ENCODE results near the gene SLC39A7. TPM values are rescaled to one million over a fixed set of nuclear protein-coding genes. Genes with fewer than 3 reads are reported as not detected.

SLC39A7 gene
- polyA plus RNA-seq, 12 donors, result 62.9 to 117 (median 77.6) TPM; not detected in 1

DNA sequence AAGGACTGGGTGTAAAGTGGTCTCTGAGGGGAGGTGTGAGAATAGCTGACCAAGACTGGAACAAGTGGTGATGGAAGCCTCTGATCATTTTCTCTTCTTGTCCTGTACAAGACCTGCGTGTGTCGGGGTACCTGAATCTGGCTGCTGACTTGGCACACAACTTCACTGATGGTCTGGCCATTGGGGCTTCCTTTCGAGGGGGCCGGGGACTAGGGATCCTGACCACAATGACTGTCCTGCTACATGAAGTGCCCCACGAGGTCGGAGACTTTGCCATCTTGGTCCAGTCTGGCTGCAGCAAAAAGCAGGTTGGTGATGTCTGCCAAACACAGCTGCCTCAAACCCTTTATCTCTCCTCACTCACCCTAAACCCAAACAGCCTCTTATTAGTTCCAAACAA, 2.1 kb downstream of the SLC39A7 start:
- no peak for DNase-seq

DNA sequence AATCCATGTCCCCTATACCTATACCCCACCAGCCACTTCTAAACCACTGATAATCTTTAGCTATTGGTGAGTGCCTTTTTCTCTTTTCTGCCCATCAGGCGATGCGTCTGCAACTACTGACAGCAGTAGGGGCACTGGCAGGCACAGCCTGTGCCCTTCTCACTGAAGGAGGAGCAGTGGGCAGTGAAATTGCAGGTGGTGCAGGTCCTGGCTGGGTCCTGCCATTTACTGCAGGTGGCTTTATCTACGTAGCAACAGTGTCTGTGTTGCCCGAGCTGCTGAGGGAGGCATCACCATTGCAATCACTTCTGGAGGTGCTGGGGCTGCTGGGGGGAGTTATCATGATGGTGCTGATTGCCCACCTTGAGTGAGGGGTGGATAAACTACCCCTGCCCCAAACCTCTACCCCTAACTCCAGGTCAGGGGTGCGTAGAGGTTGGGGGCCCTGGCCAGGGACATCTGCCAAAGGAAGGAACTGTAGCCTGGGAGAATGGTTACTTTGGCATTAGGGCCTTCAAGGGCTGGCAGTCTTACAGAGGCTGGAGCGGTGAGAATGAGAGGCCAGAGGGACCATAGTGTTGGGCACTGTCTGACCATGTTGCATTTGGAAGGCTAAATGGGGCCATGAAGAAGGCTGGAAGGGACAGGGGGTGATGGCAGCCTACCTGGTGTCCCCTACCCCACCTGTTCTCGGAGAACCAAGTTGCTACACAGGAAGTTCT, 2.9 kb downstream of the SLC39A7 start:
- DNase-seq, result no peak

DNA sequence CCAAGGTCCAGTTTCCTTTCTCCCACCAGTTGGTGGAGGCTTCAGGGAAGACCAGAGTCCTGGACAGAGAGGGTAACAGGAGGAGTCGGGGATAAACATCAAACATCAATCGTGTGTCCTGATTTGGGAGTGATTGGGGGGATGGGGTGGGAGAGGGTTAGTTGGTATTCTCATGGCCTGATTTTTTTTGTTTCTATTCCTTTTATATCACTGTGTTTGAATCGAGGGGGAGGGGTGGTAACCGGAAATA, 3.4 kb downstream of the SLC39A7 start:
- DNase-seq, result no peak

DNA sequence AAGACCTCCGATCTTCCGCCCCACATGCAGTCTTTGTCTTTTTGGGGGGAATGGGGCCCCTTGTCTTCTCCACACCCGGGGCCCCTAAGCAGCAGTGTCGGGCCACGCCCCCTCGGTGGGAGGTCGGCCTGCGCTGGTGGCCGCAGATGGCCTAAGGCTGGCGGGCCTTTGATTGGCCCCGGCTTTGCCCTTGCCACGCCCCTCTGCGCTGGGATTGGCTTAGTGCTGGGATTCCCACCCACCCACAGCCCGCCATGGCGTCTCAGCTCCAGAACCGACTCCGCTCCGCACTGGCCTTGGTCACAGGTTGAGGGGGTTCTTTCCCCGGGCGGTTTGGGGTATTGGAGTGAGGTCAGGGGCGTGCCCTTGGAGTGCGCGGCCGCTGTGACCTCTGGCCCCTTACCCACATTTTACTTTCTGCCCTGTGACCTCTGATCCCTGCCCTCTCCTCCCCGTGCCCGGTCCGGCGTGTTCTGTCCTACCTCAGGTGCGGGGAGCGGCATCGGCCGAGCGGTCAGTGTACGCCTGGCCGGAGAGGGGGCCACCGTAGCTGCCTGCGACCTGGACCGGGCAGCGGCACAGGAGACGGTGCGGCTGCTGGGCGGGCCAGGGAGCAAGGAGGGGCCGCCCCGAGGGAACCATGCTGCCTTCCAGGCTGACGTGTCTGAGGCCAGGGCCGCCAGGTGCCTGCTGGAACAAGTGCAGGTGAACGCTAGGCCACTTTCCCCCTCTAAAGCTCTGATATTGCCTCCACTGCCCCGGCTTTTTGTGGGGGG, 3.9 kb downstream of the SLC39A7 start, which contains the start of gene HSD17B8:
TSS of gene HSD17B8 (plus strand) at position 241 of the 776 bp plus-strand sequence. CDS start at position 255, 14 bp downstream.
- DNase-seq, result peak; percentile 92

DNA sequence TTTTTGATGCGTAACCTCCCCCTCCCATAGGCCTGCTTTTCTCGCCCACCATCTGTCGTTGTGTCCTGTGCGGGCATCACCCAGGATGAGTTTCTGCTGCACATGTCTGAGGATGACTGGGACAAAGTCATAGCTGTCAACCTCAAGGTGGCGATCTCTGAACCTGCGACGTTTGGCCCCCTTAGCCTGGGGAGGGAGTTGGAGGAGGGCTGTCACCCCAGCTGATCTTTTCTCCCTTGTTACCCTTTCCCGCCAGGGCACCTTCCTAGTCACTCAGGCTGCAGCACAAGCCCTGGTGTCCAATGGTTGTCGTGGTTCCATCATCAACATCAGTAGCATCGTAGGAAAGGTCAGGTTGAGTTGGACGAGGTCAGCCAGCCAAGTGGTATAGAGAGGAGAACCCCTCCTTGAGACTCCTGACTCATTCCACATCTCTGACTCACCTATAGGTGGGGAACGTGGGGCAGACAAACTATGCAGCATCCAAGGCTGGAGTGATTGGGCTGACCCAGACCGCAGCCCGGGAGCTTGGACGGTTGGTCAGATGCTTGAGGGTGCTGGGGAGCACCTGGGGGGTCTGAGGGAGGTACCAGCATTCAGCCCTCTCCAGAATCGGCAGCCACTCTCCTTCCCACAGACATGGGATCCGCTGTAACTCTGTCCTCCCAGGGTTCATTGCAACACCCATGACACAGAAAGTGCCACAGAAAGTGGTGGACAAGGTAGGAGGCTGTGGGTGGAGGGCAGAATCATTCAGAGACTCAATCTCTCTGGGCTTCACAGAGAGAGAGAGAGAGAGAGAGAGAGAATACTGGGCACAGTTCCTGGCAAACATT, 4.7 kb downstream of the SLC39A7 start:
- no peak for DNase-seq

DNA sequence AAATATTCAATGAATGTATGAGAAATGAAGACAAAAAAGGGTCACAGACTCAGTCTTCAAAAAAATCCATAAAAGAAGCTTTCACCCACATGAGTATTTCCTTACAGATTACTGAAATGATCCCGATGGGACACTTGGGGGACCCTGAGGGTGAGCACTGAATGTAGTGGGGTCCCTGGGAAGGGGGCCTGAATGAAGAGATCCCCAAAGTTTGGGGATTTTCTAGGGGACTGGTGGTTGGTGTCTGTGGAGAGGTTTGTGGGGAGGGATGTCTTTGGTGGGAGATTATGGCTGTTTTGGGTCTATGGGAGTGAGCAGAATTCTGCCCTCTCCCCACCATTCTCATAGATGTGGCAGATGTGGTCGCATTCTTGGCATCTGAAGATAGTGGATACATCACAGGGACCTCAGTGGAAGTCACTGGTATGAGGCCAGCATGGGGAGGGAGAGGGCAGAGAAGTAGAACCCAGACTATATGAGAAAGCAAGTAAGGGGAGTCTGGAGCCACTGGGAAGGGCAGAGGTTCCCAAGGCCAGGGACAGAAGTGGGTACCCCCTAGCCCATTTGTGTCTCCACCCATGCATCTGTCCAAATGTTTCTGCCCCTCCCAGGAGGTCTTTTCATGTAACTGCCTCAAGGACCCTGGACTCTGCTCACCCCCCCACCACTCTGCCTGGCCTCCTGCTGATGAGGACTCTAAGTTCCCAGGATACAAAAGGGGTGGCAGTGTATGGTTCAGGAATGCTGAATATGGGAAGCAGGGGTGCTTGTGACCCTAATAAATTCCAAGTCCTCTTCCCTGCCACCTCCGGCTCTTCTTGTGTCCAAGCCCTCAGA, 5.6 kb downstream of the SLC39A7 start:
- DNase-seq, result no peak

DNA sequence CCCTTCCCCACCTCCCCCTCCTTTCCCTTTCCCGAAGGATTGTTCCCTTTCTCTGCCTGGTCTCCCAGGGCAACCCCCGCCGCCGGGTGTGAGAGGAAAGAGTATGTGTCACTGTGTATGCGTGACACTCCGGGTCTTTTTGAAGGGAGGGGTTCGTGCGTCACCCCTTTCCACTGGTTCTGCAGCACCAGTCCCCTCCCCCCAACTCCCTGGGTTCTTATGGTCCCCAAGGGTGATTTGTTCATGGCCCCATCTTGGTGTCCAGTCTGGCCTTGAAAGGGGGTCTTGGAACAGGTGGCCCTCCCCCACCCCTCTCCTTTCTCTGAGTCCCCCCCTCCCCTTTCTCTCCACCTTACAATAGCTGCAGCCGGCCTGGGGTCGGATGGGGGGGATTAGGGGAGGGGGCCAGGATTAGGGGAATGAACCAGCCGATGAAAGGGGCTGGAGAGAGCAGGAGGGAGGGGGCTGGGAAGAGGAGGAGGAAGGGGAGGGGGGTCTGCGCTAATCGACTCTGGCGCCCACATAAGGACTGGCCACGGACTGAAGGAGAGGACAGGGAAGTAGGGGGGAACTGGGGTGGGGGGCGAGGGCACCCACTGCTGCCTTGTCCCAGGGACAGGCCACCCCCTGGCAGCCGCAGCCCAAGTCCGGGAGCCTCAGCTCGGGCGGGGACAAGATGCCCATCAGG, 6.3 kb downstream of the SLC39A7 start:
- no peak for DNase-seq

DNA sequence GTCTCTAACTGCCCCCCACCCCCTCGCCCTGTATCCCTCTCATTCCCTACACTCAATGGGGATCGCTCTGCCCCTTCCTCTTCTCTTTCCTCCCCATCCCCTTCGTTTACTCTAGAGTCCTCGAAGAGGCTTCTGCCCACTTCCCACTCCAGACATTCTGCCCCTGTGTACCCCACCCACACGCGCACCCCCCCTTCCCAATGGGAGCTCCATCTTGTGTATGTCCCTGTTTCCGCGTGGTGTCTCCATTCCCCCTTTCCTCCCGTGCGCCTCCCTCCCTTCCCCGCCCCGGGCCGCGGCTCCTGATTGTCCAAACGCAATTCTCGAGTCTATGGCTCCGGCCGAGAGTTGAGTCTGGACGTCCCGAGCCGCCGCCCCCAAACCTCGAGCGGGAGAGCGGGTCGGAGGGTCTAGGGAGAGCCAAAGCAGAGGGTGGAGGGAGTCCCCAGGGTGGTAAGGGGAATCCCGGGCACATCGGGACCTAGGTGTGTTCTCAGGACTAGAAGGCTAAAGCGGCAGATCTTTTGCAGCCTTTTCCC, 7.0 kb downstream of the SLC39A7 start:
- peak; percentile 71 for DNase-seq

DNA sequence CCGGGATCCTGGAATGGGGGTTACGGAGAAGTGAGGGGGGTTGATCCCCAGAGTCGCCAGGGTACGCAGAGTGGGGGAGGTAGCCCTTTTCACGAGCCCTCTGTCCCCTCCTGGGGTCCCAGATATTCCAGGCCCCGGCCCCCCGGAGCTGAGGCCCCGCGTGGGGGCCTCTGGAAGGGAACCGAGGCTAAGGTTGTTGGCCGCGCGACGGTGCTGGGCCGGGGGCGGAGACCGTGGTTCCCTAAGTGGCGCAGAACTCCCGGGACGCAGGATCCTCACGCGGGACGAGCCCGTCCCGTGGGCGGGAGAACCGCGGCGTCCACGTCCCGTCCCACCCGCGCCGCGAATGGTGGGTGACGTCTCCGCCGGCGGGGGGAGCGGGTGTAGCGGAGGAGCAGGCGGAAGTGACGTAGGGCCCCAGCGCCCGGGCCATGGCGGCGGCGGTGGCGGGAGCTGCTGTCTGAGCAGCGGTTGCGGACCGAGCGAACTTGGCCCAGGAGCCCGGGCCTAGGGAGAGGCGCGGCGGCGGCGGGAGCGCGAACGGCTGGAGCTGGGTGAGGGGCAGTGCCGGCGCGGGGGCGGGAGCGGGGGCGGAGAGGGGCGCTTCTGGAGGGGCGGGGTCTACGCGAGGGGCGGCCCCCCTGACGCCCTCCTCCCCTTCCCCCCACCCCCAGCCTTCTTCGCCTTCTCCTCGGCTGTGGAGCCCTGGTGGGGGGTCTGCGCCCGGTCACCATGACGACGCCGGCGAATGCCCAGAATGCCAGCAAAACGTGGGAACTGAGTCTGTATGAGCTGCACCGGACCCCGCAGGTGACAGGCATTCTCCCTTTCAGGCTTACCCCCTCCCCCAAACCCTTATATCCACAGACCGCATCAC, 7.7 kb downstream of the SLC39A7 start, which contains the start of gene RING1:
TSS of gene RING1 (plus strand) at position 410 of the 877 bp plus-strand sequence. CDS start at position 733, 323 bp downstream.
- DNase-seq, result peak; percentile 87

DNA sequence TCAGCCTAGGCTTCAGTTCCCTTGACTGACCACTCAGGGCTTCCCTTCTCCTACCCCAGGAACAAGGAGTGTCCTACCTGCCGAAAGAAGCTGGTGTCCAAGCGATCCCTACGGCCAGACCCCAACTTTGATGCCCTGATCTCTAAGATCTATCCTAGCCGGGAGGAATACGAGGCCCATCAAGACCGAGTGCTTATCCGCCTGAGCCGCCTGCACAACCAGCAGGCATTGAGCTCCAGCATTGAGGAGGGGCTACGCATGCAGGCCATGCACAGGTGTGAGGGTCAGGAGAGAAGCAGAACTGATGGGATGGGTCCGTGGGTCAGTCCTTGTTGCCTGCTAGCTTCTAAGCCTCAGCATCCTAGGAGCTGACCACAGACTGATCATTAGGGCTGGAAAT, 9.2 kb downstream of the SLC39A7 start:
- DNase-seq, result no peak

DNA sequence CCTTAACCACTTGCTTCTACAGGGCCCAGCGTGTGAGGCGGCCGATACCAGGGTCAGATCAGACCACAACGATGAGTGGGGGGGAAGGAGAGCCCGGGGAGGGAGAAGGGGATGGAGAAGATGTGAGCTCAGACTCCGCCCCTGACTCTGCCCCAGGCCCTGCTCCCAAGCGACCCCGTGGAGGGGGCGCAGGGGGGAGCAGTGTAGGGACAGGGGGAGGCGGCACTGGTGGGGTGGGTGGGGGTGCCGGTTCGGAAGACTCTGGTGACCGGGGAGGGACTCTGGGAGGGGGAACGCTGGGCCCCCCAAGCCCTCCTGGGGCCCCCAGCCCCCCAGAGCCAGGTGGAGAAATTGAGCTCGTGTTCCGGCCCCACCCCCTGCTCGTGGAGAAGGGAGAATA, 10.5 kb downstream of the SLC39A7 start:
- DNase-seq, result no peak

DNA sequence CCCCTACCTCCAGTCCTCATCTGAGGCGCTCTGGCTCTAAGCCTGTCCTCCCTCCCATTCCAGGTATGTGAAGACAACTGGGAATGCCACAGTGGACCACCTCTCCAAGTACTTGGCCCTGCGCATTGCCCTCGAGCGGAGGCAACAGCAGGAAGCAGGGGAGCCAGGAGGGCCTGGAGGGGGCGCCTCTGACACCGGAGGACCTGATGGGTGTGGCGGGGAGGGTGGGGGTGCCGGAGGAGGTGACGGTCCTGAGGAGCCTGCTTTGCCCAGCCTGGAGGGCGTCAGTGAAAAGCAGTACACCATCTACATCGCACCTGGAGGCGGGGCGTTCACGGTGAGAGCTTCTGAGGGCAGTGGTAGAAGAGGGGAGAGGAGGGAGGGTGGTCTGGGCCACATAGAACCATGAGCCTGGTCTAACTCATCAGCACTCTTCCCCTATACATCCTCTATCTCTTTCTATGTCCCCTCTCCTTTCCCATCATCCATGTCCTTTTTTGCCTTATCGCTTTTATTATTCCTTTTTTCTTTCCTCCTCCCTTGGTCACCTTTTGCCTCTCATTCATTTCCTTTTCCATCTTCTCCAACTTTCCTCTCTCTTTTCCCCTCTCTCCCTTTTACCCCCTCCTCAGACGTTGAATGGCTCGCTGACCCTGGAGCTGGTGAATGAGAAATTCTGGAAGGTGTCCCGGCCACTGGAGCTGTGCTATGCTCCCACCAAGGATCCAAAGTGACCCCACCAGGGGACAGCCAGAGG, 11.2 kb downstream of the SLC39A7 start:
- no peak for DNase-seq

DNA sequence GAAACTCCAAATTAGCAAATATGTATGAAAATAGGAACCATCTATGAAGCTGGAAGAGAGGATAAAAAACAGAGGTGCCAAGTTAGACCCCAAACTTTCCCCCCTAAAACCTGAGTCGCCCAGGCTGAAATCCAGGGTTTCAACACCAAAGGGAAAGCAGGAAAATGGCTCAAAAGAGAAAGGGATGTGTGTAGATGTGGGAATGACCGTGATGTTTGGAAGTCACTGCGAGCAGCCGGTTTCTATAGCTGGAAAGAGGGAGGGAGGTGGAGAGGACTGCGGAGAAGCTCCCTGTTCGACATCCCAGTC, 12.1 kb downstream of the SLC39A7 start:
- no peak for DNase-seq

DNA sequence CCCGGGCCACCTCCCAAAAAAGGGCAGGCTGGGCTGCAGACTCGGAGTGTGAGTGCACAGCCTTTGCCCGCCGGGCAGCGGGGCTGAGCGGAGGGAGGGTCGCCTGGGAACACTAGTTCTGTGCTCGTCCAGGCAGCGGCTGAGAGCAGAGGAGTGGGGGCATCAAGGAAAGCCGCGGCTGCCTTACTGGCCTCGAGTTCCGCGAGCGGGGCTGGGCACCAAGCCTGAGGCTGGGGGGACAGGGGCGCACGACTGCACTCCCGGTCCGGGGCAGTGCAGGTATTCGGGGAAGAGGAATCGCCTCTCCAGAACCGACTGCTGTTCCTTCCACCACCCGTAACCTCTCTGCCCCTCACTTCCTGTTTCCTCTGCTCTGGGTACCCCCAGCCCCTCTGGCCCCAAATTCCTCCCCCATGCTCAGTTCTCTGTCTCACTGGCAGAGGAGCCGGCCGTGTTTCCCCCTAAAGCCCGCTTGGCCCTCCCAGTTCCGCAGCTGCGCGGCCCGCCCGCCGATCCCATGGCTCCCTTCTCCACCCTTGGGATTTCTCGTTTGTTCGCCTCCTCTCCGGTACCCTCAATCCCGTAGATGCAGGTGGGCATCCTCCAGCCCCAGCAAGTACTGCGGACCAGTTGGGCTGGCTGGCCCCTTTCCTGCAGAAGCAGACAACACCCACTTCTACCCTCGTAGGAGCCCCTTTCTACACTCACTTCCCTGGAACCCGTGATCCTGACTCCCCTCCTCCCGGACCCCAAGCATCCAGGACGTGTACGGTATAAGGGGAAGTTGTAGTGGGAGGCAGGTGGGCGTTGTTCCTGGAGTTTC, 12.7 kb downstream of the SLC39A7 start:
- no peak for DNase-seq

DNA sequence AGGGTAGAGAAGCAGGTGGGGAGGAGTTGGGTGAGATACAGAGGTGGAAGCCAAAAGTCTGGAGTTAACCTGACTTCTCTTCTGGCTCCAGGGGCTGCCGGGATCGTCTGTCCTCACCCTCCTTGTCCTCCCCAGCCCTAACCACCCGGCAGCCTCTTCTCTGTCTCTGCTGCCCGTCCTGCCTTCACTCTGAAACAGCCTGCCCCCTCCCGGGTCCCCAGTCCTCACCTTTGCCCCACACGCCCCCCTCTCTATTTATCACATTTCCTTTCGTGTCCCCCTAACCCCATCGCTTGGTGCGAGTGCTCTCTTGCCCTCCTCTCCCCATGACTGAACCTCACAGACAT, 13.3 kb downstream of the SLC39A7 start:
- DNase-seq, result no peak

DNA sequence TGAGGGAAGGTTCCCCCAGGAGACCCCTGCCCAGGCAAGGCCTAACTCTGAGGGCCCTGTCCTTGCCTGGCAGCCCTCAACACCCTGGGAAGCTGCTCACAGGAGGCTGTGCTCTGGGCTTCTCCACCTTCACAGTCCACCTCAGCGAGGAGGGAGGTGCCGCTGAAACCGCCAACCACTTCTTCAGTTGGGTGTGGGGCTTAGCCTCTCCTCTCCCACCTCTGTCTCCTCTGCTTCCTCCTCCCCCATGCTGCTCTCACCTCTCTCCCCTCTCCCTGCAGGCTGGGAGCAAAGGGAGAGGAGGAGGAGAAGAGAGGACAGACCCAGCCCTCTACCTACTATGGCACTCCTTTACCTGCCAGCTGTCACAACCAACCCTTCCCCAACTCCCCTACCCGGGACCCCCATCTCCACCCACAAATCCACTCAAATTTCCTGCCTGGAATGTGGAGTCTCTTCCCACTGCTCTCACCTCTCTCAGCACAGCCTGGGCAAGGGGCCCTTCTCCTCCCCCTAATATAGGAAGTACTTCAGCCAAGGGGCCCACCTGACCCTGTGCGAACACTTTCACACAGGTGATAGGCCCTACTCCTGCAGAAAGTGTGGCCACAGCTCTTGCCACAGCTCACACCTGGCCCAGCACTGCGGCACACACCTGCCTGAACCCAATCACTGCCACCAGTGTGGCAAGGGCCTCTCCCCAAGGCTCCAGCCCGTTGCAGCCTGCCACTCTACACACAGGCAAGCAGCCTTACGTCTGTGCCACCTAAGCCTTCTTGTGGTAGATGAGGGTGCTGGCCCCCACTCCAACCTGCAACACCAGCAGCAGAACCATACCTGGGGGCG, 14.8 kb downstream of the SLC39A7 start:
- no peak for DNase-seq

DNA sequence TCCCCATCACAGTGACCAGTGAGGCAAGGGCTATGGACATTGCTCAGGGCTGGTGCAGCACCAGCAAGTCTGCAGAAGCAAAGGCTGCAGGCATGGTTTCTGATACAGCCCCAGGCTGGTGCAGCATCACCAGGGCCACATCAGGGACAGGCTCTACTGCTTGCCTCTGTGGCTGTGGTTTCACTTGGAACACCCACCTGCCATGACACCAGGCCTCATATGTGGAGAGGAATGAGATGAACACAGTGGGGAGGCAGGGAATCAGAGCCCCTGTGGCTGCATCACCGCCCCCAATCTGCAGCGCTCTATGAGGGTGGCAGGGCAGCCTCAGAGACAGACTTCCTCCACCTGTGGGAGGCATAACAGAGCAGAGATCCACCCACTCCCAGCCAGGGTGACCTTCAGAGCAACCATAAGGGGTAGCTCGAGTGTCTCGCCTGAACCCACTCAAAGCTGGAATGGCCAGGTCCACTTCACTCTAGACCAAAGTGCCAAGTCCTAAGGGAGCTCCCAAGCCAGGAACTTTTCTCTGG, 15.5 kb downstream of the SLC39A7 start:
- no peak for DNase-seq
